DMS 273 (cell line): ENCODE data around the gene CD52.
A peak's percentile ranks its signal among the peaks of the same experiment; 100 is the strongest.
"Not testable (repeated sequence)": the region's sequence is repeated elsewhere in the genome, so short reads cannot be mapped to it uniquely, and the experiment has no call there.

Experiments used
- DNase-seq: peaks from one replicate; lab custom pipeline; 2025; ENCODE audit not compliant: unreplicated experiment; lab: John Stamatoyannopoulos, UW

The CD52 gene

GRCh38 chr1:26283871-26284596 lies 33.7 kb upstream of the CD52 start:
- no peak for DNase-seq

DNA sequence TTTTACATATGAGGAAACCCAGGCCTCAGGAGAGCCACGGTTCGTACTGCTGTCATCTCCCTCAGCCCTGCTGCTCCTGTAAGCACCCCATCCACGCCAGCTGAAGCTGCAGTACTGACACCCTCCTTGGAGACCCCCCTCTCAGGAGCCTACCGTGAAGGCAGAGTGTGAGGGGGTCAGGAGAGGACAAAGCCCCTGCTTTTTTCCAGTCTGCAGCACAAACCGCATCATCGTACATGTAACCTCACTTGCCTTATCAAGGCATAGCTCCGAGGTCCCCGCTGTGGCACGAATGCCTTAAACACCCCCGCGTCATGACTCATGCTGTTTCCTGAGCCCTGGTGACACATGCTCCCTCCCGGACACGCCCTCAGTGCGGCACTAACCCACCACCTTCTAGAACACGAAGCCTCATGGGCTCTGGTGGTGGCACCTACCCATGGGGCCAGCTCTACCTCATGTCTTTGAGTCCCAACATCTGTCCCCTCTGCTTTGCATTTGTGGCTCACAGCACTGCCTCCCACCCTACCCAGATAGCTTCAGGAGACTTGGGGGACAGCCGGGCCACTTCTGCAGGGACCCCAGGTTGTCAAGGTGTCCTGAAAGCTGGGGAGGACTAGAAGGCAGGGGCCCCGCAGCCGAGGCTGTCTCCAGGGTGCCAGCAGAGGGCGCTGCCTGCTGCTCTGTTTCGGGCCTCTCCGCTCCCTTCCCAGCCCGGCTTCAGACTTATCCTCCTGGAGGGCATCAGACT lies 33.0 kb upstream of the CD52 start:
- peak; percentile 83 for DNase-seq

GRCh38 chr1:26285366-26286063 lies 32.2 kb upstream of the CD52 start:
- DNase-seq: peak; percentile 54

- DNase-seq: no peak
Observed at GRCh38 chr1:26286064-26286416, 31.7 kb upstream of the CD52 start.

- DNase-seq: peak; percentile 80
Observed at GRCh38 chr1:26287033-26287711, 30.6 kb upstream of the CD52 start.

GRCh38 chr1:26287811-26288210 lies 29.9 kb upstream of the CD52 start:
- DNase-seq: no peak

- DNase-seq: peak; percentile 76
Observed at GRCh38 chr1:26288311-26288941, 29.3 kb upstream of the CD52 start.

- peak; percentile 89 for DNase-seq
Observed at GRCh38 chr1:26289158-26290059, 28.3 kb upstream of the CD52 start.

DNA sequence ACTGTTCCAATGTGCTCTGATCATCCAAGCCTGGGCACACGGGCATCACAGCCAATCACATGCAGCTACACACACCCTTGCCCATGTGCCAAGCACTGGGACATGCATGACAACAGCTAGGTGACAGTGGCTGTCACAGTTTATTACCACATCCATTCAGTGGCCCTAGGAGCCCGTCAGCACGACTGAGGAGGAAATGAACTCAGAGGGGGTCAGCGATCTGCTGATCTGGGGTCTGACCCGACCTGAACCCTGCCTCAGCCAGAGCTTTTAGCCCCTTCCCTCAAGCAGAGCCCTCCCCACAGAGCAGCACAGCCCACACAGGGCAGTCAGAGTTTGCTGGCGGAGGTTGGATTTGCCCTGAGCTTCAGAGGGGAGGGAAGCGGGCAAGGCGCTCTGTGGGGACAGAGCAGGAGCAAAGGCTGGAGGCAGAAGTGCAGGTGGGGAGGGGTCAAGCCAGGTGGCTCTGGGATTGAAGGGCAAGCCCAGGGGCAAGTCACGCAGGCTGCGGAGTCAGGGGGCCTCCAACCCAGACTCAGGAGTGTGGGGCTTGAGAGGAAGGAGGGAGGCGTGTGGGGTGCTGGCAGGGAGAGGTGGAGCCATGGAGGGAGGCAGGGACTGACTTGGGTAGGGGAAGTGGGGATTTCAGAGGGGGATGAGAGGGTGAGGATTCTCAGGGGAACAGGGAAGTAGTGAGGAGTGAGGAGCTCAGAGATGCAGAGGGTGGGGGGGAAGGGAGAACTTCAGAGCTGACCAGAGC lies 27.5 kb upstream of the CD52 start:
- DNase-seq: no peak

- DNase-seq: no peak
Observed at GRCh38 chr1:26290882-26291261, 26.9 kb upstream of the CD52 start.

- no peak for DNase-seq
Observed at GRCh38 chr1:26291433-26291832, 26.3 kb upstream of the CD52 start.

DNA sequence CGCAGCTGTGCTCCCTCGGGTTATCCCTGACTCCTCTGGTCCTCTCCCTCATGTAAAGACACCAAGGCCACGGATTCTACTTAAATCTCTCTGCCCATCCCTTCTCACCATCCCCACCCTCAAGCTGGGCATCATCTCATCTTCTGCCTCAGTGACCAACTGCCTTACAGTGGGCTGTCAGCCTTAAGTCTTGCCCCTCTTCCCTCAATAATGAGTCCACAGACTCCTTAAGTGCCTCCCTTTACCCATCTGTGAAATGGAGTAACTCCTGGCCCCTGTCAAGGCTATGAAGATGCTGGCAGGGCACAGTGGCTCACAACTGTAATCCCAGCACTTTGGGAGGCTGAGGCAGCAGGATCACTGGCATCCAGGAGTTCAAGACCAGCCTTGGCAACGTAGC lies 25.8 kb upstream of the CD52 start:
- no peak for DNase-seq

DNA sequence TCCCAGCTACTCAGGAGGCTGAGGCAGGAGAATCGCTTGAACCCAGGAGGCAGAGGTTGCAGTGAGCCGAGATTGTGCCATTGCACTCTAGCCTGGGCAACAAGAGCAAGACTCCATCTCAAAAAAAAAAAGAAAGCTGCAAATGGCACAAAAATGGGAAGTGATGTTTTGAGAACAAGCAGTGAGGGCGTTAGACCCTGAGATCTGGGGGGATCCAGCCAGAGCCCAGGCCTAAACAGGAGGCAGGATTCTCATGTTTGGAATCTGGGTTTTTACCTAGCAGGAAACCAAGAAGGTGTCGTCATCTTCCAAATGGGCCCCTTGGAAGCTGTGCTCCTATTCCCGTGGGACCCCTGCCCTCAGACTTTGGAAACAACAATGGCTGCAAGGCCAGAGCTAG lies 25.0 kb upstream of the CD52 start:
- DNase-seq: not testable (repeated sequence)

DNA sequence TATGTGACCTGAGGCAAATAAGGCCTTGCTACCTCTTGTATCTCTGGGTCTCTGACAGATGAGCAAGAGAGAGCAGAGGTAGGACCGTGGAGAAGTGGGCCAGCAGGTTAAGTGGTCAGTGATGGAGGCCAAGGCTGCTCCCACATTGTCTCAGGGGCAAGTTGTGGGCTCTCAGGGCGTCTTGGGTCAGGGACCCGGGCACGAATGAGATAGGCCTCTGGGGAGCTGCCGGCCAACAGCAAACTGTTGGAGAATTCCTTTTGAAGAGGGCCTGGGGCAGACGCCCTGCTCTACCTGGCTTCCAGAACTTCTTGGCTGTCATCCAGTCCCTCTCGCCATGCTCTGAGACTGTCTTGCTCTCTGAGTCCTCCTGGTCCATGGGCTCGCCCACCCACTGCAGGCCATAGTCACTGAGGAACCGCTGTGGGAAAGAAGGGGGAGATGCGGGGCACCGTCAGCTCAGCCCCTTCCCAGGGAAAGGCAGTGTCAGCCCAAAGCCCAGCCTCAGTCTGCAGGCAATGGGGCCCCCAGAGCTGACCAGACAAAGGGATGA lies 23.8 kb upstream of the CD52 start:
- DNase-seq: no peak

DNA sequence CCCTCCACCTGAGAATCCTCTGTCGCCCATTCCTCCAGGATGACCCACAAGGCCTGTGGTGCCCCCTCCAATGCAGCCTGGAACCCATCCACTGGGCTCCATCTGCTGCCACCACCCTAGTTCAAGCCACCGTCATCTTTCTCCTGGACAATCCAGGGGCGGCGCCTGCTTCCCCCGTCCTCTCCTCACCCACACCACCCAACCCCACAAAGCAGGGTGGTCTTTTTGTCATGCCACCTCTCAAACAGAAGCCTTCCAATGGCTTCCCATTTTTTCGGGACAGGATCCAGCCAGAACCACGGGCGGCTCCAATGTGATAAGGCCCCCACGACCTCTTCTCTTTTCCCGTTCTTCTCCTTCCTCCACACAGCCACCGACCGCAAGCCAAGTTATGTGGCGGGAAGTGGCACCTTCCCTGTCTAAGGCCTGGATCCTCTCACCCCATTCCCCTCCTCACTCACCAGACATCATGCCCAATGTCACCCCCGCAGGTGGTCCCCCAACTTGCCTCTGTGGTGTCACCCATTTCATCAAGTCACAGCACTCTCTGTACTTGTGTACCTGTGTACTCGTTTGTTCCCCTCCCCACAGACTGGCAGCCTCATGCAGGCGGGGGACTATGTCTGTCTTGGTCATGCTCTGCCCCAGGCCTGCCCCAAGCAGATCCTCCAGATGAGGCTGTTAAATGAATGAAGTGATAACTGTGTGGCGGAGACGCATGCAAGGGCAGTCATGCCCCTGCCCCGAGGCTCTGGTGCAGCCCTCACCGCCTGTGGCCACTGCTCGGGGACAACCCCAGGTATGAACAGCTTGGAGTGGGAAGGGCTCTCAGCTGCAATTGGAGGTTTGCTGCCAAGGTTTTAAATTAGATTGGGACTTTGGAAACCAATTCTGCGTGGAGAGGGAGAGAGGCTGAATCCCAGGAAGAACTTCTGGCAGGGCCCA lies 22.3 kb upstream of the CD52 start:
- DNase-seq: no peak

- no peak for DNase-seq
Observed at GRCh38 chr1:26296340-26297056, 21.3 kb upstream of the CD52 start.

DNA sequence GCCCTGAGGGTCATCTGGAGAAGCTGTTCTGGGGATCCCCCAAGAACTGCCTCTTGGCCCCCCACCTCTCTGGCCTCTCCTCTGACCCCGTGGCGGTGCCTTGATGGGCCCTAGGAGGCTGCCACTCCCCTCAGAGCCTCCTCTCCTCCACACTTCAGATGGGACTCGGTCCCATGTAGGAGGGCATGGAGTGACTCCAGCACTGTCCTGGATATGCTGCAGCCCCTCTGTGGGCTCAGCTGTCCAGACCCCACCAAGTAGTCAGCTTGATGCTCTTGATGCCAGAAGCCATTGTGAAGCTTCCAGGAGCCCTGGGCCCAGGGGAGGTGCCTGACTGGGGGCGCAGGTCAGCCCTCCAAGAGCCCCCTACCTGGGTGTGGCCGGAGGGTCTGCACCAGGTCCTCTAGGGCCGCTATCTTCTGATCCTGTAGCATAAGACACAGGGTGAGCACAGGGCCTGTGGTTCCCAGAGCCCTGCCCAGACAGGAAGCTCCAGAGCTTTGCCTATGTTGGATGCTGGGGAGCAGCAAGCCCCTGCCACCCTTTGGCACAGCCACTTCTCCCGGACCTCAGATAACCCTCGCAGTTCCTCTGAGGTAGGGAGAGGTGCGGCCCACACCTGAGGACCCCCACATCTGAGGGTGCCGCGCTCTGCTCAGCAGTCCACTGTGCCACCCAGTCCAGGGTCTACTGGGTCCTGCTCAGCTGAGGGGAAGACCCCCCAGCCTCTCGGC lies 20.5 kb upstream of the CD52 start:
- no peak for DNase-seq
